Measurements from ENCODE around the gene ARHGEF7.
"Not testable (repeated sequence)": the region's sequence is repeated elsewhere in the genome, so short reads cannot be mapped to it uniquely, and the experiment has no call there.

The ARHGEF7 gene, protein sequence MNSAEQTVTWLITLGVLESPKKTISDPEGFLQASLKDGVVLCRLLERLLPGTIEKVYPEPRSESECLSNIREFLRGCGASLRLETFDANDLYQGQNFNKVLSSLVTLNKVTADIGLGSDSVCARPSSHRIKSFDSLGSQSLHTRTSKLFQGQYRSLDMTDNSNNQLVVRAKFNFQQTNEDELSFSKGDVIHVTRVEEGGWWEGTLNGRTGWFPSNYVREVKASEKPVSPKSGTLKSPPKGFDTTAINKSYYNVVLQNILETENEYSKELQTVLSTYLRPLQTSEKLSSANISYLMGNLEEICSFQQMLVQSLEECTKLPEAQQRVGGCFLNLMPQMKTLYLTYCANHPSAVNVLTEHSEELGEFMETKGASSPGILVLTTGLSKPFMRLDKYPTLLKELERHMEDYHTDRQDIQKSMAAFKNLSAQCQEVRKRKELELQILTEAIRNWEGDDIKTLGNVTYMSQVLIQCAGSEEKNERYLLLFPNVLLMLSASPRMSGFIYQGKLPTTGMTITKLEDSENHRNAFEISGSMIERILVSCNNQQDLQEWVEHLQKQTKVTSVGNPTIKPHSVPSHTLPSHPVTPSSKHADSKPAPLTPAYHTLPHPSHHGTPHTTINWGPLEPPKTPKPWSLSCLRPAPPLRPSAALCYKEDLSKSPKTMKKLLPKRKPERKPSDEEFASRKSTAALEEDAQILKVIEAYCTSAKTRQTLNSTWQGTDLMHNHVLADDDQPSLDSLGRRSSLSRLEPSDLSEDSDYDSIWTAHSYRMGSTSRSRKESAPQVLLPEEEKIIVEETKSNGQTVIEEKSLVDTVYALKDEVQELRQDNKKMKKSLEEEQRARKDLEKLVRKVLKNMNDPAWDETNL

DNA sequence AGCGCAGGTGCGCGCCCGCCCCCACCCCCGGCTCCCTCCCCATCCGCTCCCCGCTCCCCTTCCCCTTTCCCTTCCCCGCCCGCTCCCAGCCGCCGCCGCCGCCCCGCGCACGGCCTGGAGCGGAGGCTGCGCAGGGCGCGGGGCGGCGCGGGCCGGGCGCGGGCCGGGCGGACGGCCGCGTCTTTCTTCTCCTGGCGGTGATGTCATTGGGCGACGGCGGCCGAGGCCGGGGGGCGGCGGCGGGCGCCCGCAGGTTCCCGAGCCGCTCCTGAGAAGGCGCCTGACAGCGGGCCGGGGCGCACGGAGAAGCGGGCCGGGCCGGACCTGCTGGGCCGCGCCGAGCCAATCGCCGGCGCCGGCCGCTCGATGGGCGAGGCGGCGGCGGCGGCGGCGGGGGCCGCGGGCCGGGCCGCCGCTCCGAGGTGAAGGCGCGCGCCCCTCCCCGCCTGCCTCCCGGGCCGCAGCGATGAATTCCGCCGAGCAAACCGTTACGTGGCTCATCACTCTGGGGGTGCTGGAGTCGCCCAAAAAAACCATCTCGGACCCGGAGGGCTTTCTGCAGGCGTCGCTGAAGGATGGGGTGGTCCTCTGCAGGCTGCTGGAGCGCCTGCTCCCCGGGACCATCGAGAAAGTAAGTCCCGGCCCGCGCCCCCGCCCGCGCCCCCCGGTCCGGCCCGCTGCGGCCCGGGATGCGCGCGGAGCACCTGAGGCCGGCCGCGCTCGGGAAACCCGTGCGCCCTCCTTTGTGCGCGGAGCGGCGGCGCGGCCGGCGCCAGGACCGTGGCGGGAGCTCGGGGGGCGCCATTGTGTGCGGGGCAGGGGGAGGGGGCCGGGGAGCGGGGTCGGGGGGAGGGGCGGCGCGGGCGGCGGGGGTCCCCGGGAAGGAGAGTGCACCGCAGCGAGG is at the start of gene ARHGEF7:
ARHGEF7 (plus strand) TSS at position 250 of the 904 bp plus-strand sequence; CDS start at position 467, 217 bp downstream.
- no peak for DNase-seq

DNA sequence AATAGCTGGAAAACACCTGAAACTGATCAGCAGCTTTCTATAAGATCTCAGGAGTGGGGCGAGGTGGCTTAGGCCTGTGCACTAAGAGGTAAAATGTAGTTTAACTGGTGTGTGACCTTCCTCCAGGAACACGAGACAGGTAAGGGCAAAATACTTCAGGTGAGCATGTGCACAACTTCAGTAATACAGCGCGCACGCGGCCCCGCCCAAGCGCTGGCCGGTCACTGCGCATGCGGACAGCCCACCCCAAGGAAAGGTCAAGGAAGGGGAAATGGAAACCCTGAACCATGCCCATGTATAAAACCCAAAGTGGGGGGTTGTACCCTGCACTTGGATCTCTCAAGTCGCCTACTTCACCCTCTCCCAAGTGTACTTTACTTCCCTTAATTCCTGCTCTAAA is 49.4 kb upstream of the ARHGEF7 start:
- DNase-seq: no peak

DNA sequence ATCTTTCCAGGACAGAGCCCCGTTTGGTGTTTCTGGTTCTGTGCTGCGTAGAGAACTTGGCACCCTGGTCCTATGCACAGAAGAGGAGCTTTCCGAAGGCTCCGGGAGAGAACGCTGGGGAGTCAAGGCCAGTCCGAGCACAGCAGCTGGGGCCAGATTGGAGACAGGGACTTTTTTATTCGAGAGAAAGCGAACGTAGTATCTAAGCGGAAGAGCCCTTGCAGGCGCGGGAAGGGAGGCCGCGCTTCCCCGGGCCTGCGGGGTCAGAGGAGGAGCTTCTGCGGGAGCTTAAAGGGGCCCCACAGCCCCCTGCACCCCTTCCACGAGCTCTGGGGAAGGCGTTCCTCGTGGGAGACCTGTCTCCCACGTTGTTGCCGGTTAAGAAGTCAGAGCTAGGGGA is 48.6 kb upstream of the ARHGEF7 start:
- no peak for DNase-seq

DNA sequence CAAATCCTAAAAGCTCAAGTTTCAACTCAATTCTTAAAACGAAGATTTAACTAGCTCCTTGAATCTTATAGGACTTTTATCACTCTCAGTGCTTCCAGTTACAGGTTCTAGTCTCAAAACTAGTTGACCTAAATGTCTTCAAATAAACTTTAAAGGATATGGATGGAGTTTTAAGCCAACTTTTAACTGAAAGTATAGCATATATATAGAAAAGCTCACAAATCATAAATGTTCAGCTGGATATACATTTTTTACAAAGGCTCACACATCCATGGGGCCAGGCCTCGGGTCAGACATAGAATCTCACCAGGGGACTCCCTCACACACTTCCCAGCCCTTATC is 47.1 kb upstream of the ARHGEF7 start:
- DNase-seq: no peak

DNA sequence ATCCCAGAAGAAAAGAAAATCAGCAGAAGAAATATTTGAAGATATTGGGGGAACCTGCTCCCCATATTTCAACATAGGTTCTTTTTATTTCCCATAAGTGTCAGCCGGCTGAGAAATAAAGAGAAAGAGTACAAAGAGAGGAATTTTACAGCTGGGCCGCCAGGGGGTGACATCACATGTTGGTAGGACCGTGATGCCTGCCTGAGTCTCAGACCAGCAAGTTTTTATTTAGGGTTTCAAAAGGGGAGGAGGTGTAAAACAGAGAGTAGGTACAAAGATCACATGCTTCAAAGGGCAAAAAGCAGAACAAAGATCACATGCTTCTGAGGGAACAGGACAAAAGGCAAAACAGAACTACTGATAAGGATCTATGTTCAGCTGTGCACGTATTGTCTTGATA is 44.0 kb upstream of the ARHGEF7 start:
- DNase-seq: not testable (repeated sequence)

DNA sequence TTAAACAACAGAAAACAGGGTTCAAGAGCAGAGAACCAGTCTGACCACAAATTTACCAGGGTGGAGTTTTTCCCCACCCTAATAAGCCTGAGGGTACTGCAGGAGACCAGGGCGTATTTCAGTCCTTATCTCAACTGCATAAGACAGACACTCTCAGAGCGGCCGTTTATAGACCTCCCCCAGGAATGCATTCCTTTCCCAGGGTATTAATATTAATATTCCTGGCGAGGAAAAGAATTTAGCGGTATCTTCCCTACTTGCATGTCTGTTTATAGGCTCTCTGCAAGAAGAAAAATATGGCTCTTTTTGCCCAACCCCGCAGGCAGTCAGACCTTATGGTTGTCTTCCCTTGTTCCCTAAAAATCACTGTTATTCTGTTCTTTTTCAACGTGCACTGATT is 43.6 kb upstream of the ARHGEF7 start:
- DNase-seq: not testable (repeated sequence)

DNA sequence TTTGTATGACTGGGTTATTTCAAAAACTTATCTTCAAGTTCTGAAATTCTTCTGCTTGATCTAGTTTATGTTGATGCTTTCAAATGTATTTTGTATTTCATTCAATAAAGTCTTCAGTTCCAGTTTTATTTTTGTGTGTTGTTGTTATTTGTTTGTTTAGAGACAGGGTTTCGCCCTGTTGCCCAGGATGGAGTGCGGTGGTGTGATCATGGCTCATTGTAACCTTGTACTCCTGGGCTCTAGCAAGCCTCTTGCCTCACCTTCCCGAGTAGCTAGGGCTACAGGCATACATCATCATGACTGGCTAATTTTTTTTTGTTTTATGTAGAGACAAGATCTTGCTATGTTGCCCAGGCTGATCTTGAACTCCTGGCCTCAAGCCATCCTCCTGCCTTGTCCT is 40.3 kb upstream of the ARHGEF7 start:
- no peak for DNase-seq

DNA sequence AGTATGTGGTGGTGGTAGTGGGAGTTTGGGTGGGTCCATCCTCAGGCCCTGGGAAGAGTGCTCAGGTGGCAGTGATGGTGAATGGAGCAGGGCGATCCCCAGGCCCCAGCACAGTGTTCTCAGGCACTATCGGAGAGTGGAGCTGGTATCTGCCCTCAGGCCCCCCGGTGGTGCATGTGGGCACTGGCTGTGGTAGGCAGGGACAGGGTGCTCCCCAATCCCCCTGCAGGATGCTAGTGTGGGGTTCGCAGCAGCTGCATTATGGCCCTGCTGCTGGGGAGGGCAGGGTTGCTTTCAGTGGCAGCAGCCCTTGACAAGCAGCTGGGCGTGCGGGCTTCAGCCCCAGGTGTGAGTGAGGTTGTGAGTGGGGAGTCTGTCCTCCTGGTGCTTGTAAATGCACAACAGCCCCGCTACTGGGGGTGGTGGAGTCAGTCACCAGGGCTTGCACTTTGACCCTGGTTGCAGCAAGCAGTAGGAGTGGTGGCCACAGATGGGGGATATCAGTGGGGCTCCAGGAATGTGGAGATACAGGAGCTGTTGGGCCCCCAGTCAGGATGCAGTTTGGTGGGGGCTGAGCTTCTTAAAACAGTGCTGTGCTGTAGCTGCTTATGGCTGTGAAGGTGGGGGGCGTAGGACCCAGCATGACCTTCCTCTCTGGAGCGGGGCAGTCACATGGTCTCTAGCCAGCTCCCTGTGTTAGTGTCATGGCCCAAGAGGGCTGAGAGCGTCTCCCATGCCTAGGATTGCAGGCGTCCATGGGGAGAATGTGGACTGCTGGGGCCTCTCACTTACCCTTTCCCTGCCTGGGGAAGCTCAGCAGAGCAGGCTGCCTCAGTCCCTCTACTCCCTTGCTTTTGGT is 38.7 kb upstream of the ARHGEF7 start:
- no peak for DNase-seq

DNA sequence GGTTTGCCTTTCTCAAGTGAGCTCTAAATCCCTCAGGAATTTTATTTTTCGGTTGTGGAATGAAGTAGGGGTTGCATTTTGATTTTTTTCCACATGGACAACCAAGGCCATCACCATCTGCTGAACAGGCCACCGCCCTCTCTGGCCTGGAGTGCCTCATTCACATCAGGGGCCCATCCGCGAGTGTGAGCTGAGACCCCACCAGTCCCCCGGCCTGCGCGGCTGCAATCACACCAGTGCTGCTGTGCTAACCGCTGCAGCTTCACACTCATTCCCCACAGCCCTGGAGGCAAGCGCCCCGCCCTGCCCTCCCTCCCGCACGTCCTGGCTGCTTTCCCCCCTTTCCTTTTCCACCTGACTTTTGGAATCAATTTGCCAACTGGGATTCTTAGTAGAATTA is 35.7 kb upstream of the ARHGEF7 start:
- no peak for DNase-seq

DNA sequence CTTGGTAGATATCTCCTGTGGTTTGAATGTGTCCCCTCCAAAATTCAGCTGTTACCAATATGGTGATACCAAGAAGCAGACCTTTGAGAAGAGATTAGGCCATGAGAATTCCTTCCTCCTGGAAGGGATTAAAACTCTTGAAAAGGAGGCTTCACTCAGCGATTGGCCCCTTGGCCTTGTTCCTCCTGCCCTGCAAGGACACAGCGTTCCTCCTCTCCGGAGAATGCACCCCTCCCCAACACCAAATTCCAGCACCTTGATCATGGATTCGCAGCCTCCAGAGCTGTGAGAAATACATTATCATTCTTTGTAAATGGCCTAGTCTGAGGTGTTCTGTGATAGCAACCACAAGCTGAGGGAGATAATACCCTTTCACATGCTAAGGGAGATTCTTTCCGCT is 34.5 kb upstream of the ARHGEF7 start:
- no peak for DNase-seq

DNA sequence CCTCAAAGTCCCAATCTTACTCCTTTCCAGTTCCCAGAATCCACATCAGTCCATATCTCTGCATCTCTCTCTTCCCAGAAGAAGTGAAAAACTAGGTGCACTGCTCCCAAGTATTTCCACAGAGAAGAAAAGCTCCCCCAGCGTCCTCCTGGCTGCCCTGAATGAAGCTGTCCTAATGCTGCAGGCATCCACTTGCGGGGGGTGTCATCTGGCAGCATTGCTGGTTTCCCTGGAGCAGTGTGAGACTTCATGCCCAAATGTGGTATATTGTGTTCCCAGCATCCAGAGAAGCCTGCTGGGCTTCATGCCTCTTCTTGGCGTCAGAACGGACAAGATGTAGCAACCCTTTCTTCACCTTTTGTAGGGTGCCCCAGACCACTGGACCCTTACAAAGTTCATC is 32.9 kb upstream of the ARHGEF7 start:
- no peak for DNase-seq

DNA sequence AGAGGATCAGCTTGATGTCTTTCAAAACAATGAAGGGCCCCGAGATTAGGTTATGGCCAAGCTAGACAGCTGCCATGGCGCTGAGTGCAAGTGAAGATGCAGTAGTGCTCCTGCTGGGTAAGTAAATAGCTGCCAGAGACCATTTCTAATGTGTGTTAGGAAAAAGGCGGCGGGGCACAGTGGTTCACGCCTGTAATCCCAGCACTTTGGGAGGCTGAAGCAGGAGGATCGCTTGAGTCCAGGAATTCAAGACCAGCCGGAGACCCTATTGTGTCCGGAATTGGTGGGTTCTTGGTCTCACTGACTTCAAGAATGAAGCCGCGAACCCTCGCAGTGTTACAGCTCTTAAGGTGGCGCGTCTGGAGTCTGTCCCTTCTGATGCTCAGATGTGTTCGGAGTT is 32.3 kb upstream of the ARHGEF7 start:
- not testable (repeated sequence) for DNase-seq

DNA sequence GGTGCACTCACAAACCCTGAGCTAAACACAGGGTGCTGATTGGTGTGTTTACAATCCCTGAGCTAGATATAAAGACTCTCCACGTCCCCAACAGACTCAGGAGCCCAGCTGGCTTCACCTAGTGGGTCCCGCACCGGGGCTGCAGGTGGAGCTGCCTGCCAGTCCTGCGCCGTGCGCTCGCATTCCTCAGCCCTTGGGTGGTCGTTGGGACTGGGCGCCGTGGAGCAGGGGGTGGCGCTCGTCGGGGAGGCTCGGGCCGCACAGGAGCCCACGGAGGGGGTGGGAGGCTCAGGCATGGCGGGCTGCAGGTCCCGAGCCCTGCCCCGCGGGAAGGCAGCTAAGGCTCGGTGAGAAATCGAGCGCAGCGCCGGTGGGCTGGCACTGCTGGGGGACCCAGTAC is 31.4 kb upstream of the ARHGEF7 start:
- DNase-seq: not testable (repeated sequence)

DNA sequence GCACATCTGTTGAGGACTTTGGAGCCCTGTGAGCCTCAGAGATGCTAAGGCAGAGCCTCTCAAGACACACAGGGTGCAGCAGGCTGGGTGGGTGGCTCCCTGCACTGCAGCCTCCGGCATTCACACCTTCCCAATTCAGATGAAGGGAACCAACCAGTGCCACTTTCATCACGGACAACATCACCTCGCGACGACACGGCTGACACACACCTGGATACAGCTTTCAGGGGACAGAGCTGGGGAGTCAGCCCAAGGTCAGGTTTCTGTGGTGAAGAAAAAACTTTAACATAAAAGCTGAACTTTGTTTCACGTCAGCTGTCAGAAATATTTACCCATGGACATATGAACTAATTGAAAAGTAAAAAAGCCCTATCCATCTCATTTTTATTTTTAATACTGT is 24.9 kb upstream of the ARHGEF7 start:
- DNase-seq: no peak

DNA sequence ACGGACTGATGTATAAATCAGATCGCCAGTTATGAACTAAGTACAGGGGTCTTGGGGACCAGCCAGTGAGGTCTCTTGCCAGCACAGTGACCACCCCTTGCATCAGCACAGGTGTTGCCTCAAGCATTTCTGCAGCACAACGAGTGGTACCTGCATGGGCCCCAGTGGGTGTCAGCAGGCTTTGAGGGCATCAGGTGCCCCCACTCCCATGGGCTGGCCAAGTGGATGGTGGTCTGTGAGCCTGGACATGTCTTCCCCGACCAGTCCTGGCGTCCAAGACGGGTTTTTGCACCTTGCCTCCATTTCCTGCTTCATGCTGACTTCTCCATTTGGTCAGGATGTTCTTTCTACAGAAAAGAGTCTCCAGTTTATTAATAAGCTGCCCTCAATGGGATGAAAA is 22.4 kb upstream of the ARHGEF7 start:
- DNase-seq: no peak

DNA sequence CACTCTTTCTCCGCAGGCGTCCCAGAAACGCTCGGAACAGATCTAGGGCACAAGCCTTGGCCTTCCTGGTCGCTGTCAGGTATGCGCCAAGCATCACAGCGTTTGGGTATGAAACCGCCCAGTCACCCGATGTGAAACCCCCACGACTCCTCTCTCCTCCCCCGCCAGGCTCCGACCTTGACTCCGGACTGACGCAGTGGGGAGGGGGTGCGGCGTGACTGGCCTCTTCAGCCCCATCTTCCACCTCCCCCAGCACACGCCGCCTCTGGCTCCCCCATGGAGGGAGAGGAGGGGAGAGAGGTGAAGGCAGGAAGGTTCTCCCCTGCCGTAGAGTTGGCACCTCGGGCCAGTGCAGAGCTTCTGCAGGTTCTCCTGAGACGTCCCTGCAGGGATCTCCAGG is 22.0 kb upstream of the ARHGEF7 start:
- DNase-seq: no peak

DNA sequence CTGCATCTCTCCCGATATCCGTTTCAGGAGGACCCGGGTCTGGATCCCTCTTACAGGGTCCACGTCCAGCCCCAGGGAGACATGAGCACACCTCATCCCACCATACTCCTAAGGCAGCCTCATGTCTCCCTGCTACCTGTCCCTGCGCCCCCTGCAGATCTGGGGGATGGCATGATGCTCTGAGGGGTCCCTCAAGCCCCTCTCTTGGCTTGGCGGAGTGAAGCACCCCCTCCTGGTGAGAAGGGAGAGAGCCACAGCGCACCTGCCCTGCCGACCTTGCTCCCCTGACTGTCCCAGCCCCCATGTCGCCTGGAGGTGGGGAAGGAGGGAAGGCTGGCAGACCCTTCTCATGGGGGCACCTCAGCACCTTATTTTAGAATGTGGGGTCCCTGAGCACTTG is 21.5 kb upstream of the ARHGEF7 start:
- DNase-seq: no peak

DNA sequence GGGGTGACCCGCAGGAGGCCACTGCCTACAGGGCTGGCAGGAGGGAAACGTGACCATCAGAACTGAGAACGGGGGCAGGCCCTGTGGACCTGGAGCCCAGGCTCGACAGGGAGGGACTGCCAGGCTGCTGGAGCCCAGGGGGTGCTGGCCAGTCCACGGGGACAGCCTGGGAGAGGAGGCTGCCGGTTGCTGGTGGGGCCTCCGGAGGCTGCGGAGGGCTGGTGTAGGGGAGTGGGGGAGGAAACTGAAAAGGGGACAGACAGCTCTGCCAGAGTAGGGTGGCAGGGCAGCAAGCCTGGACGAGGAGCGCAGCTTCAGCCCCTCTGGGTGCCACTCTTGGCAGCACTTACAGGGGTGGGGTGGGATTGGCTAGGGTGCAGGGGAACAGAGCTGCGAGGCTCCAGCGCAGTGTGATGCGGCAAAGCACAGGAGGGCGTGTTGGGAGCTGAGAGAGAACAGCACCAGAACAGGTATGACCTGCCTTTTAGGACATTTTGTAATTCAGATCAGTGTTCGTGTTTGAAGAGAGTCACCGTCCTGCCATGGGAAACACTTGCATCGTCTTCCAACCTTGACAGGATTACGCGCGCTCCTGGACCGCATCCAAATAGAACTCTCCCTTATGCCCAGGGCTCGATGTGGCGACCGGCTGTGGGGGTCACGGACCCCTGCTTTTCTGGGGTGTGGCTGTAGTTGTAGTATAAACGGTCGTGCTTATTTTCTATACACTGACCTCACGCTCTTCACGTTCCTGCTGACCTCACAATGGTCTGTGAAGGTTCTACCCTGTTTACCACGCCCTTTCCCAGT is 19.9 kb upstream of the ARHGEF7 start:
- DNase-seq: no peak

DNA sequence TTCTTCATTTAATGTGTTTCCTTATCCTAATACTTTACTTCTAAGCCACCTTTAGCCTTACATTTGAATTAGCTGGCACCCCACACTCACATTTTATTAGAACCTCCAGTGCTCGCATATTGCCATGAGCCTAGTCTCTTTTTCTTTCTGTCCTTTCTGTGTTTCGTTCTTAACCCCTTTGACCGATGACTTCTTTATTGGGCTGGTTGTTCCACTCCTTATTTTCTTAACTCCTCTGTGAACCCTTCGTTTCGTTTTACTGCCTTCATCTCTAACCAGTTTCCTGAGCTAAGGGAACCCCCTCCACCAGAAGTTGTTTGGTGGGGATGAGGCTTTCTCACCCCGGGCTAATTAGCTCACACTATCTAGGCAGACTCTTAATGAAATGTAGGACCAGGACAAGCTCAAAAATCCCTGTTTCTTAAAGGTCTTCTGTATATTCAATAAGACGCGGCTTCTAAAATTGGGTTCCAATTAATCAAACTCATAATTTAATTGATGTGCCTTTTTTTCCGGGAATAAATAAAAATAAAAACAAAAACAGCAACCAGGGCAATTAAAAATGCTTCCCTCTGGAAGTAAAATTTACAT is 19.1 kb upstream of the ARHGEF7 start:
- DNase-seq: no peak

DNA sequence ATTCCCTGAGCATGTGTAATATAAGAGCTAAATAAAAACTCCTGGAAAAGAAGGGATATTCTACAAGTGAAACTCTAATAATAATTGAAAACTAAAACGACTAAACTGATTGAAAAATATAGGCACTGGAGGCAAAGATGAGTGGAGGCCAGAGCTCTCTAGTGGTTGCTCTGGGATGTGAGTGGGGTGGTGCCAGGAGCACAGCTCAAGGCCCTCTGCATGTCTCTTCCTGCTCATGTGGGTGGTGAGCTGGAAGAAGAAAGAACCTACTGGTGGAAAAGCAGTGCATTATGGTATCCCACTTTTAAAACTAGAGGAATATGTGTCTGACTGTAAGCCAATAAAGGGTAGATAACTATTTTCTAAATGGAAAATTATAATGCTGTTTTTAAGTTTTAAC is 15.8 kb upstream of the ARHGEF7 start:
- DNase-seq: no peak

DNA sequence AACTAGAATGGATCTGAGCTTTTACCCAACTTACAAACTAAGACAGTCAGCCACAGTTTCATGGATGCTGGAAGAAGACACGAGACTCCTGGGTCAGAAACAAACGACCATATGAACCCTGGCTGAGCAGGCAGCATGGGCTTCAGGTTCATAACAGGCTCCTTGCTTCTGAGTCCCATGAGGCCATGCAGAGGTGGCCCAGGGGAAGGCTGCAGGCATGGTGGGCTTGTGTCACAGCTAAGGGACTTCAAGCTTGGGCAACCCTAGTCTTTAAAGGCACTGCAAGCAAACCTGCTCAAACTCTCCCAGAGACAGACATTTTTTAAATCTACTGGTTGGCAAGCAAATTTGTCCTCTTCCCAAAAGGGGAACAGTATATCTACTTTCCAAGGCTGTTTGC is 5.1 kb upstream of the ARHGEF7 start:
- DNase-seq: no peak
